ENCODE measurements around the gene NODAL.
A peak's percentile ranks its signal among the peaks of the same experiment; 100 is the strongest.

NODAL gene

DNA sequence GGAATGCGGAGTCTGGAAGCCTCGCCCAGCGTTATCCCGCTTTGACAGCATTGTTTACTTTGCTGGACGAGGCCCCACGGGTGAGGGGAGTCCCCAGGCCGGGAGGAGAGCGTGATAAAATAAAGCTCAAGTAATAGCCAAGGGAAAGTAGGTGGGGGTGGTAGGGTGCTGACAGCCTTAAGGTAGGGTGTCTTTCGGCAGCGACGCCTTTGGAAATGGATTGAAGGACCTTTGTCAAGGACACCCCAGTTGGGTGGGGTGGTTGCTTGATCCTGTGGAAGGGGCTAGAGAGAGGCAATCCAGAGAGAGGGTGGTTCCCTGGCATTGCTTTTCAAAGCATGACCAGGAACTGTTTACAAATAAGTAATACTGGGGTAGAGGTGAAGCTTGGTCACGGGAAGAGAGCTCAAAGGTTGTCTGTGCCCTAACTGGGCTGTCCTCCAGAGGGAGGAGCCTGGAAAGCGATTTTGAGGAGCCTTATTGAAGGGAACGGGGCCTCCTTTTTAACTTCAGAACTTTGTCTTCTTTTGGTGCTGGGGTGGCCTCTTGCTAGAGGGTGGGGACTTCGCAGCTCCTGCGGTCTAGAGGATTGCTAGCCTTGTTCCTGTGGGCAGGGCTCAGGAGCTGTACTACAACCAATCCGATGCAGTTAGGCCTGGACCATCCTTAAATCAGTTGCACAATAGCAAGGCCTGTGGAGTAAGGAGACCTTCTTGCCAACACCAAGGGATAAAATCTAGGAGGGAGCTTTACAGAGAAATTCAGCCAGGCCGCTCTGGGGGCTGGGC is 36.2 kb downstream of the NODAL start:
- peaks cover 23% of the 10 kb centered on the region for H3K4me1 ChIP-seq (ENCODE audit: control insufficient read depth, insufficient read depth, low read length)
- 0 out of 2 replicates have a peak, but pooled peaks cover 3% of the 10 kb centered on the region for H3K9me3 ChIP-seq (ENCODE audit: control insufficient read depth, insufficient read depth, low read length)
- peak overlapping the region; percentile 96 for H3K4me3 ChIP-seq (ENCODE audit: low read depth, low read length)
- H3K27ac ChIP-seq (ENCODE audit: low read depth, low read length), result peak overlapping the region; percentile 78
- no peaks in the 10 kb centered on the region for H3K27me3 ChIP-seq (ENCODE audit: control insufficient read depth, insufficient read depth, low read length)
- peak overlapping the region; percentile 86 for H3K9ac ChIP-seq (ENCODE audit: low read depth, low read length)
- H3K36me3 ChIP-seq (ENCODE audit: control insufficient read depth, insufficient read depth, low read length), result peaks cover 20% of the 10 kb centered on the region

DNA sequence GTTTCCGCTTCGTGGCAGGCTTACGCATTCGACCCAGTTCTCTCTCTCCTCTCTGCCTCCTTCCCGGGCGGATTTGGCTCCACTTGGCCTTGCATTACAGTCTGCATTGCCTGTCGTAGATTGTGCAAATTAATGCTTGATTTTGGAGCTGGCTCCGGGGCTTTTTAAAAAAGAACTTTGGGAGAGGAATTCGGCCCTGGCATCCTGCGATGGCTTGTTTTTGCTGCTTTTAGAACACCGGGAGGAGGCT is 36.8 kb downstream of the NODAL start:
- Histone ChIP-seq H3K4me1 (ENCODE audit: control insufficient read depth, insufficient read depth, low read length) (peaks cover 21% of the 10 kb centered on the region), H3K9ac (ENCODE audit: low read depth, low read length) (peak overlapping the region; percentile 86), H3K9me3 (ENCODE audit: control insufficient read depth, insufficient read depth, low read length) (0 out of 2 replicates have a peak, but pooled peaks cover 3% of the 10 kb centered on the region), H3K36me3 (ENCODE audit: control insufficient read depth, insufficient read depth, low read length) (peaks cover 20% of the 10 kb centered on the region), H3K27me3 (ENCODE audit: control insufficient read depth, insufficient read depth, low read length) (no peaks in the 10 kb centered on the region), H3K4me3 (ENCODE audit: low read depth, low read length) (peak overlapping the region; percentile 96), H3K27ac (ENCODE audit: low read depth, low read length) (peak overlapping the region; percentile 78)

DNA sequence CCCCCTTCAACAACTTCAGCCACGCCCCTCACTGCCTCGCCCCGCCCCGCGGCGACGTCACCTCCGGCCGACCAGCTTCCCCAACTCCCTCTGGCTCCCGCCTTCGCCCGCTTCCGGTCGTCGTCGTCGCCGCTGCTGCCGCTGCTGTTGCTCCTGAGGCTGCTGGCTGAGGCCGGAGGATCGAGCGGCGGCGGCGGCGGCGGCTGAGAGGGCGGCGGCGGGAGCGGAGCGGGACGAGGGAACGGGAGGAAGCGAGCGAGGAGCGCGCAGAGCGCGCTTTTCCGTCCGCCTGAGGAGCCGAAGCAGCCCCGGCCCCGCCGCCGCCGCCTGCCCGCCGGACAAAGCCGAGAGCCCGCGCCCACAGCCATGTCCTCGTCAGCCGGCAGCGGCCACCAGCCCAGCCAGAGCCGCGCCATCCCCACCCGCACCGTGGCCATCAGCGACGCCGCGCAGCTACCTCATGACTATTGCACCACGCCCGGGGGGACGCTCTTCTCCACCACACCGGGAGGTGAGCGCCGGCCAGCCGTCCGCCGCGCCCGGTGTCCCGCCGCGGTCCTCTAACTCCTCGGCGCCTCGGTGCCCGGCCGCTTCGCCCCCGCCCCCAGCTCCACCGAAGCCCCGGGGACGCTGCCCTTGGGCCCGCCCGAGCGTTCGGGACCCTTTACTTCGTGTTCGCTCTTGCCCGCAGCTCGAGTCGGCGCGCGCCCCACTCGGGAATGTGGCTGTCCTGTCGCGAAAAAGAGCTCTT is 37.3 kb downstream of the NODAL start, which contains the start of gene EIF4EBP2:
TSS of gene EIF4EBP2 (plus strand) at position 110 of the 751 bp plus-strand sequence. CDS start at position 367, 257 bp downstream.
- Histone ChIP-seq H3K4me1 (ENCODE audit: control insufficient read depth, insufficient read depth, low read length) (peaks cover 16% of the 10 kb centered on the region), H3K27ac (ENCODE audit: low read depth, low read length) (peak within 1 kb of the TSS; percentile 78), H3K9ac (ENCODE audit: low read depth, low read length) (peak within 1 kb of the TSS; percentile 86), H3K27me3 (ENCODE audit: control insufficient read depth, insufficient read depth, low read length) (no peaks in the 10 kb centered on the region), H3K9me3 (ENCODE audit: control insufficient read depth, insufficient read depth, low read length) (0 out of 2 replicates have a peak, but pooled peaks cover 3% of the 10 kb centered on the region), H3K4me3 (ENCODE audit: low read depth, low read length) (peak within 1 kb of the TSS; percentile 96), H3K36me3 (ENCODE audit: control insufficient read depth, insufficient read depth, low read length) (peaks cover 15% of the 10 kb centered on the region)

DNA sequence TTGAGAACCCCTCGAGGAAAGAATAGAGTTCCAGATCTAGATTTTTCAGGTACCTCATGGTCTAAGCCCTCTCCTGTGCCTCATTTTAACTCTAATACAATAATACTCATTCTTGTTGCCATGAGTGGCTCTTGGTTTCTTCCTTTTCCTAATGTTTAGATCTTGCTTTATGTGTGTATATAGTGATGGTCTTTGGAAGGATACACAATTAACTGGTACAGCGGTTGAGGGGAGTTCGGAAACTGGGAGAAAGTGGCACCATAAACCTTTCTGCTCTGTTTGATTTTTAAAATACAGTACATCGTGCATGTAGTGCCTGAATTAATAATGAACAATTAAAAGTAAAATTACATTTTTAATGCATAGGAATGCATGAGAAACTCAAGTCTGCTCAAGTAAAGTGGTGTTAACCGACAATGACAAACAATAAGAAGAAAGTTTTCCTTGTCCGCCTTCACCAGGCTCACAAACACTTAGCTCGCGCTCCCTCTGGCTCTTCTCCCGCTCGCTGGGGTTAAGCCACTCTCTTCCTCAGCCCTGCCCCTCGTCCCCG is 37.9 kb downstream of the NODAL start:
- Histone ChIP-seq H3K9me3 (ENCODE audit: control insufficient read depth, insufficient read depth, low read length) (0 out of 2 replicates have a peak, but pooled peaks cover 3% of the 10 kb centered on the region), H3K4me3 (ENCODE audit: low read depth, low read length) (peak overlapping the region; percentile 50), H3K9ac (ENCODE audit: low read depth, low read length) (no peak overlapping the region), H3K27me3 (ENCODE audit: control insufficient read depth, insufficient read depth, low read length) (no peaks in the 10 kb centered on the region), H3K36me3 (ENCODE audit: control insufficient read depth, insufficient read depth, low read length) (peaks cover 10% of the 10 kb centered on the region; the same call in 1 of the 2 replicates), H3K27ac (ENCODE audit: low read depth, low read length) (peak overlapping the region; percentile 78), H3K4me1 (ENCODE audit: control insufficient read depth, insufficient read depth, low read length) (peaks cover 13% of the 10 kb centered on the region)

DNA sequence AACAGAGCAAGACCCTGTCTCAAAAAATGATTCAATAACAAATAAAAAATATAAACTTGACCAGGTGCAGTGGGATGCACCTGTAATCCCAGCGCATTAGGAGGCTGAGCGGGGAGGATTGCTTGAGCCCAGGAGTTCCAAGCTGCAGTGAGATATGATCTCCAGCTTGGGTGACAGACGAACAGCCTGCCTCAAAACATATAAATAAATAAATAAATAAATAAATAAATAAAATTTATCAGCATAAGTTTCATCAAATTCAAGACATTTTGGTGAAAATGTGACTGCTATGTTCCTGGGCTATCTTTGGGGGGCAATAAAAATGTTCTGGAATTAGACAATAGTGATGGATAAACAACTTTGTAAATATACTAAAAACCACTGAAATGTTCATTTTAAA is 42.3 kb downstream of the NODAL start:
- Histone ChIP-seq H3K36me3 (ENCODE audit: control insufficient read depth, insufficient read depth, low read length) (no peaks in the 10 kb centered on the region), H3K27ac (ENCODE audit: low read depth, low read length) (no peak overlapping the region), H3K27me3 (ENCODE audit: control insufficient read depth, insufficient read depth, low read length) (no peaks in the 10 kb centered on the region), H3K9me3 (ENCODE audit: control insufficient read depth, insufficient read depth, low read length) (no peaks in the 10 kb centered on the region), H3K9ac (ENCODE audit: low read depth, low read length) (no peak overlapping the region), H3K4me1 (ENCODE audit: control insufficient read depth, insufficient read depth, low read length) (peaks cover 6% of the 10 kb centered on the region), H3K4me3 (ENCODE audit: low read depth, low read length) (no peak overlapping the region)

DNA sequence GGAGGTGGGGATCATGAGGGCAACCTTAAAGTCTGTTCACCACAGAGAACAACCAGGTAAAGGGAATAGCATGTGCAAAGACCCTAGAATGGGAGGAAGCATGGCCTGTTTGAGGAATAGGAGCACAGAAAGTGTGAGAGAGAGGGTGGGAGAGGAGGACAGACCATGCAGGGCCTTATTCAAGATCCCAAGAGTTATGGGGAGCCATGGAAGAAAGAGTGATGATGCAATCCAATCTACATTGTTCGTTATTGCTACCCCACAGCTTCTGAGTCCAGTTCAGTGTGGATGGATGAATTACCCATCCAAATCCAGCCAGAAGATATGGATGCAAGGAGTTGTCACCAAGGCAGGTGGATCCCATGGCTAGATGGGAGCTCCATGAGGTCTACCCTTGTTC is 45.3 kb downstream of the NODAL start:
- Histone ChIP-seq H3K9ac (ENCODE audit: low read depth, low read length) (no peak overlapping the region), H3K27ac (ENCODE audit: low read depth, low read length) (no peak overlapping the region), H3K27me3 (ENCODE audit: control insufficient read depth, insufficient read depth, low read length) (no peaks in the 10 kb centered on the region), H3K36me3 (ENCODE audit: control insufficient read depth, insufficient read depth, low read length) (no peaks in the 10 kb centered on the region), H3K4me3 (ENCODE audit: low read depth, low read length) (no peak overlapping the region), H3K4me1 (ENCODE audit: control insufficient read depth, insufficient read depth, low read length) (no peaks in the 10 kb centered on the region), H3K9me3 (ENCODE audit: control insufficient read depth, insufficient read depth, low read length) (no peaks in the 10 kb centered on the region)

DNA sequence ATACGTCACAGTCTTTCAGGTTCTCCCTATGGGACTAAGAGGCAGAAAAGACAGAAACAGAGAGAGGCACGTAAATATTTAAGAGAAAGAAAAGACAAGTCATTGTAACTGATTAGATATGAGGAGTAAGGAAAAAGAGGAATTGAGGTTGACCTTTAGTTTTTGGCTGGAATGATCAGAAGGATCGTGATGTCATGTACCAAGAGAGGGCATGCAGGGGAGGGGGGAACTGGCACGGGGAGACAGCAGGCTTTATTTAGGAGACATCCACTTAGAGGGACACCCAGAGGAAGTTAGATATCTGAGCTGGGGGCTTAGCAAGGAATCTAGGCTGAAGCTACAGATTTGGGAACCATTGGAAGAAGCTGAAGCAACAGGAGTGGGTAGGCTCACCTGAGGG is 49.8 kb downstream of the NODAL start:
- H3K9me3 ChIP-seq (ENCODE audit: control insufficient read depth, insufficient read depth, low read length), result no peaks in the 10 kb centered on the region
- no peak overlapping the region for H3K27ac ChIP-seq (ENCODE audit: low read depth, low read length)
- H3K36me3 ChIP-seq (ENCODE audit: control insufficient read depth, insufficient read depth, low read length), result no peaks in the 10 kb centered on the region
- no peaks in the 10 kb centered on the region for H3K27me3 ChIP-seq (ENCODE audit: control insufficient read depth, insufficient read depth, low read length)
- no peak overlapping the region for H3K4me3 ChIP-seq (ENCODE audit: low read depth, low read length)
- no peak overlapping the region for H3K9ac ChIP-seq (ENCODE audit: low read depth, low read length)
- H3K4me1 ChIP-seq (ENCODE audit: control insufficient read depth, insufficient read depth, low read length), result peaks cover 3% of the 10 kb centered on the region

Data from HUES48 (cell line).